Fibroblast of lung (primary cell): ENCODE measurements around the gene SHC1. TPM values are rescaled to one million over a fixed set of nuclear protein-coding genes. Genes with fewer than 3 reads are reported as not detected.

Source experiments
- DNase-seq, 2 donors: peaks; one replicate each; pipeline versions ENCODE4 v3.0.0 to v3.0.0-alpha.2; 2010; ENCODE audit warnings: low read depth in 2 of 2
- H2AFZ ChIP-seq: 2 replicates; pipeline ENCODE4 v1.5.1; 2012; ENCODE audit warnings: low read length, control low read depth, inconsistent platforms
- H3K27ac ChIP-seq: 2 replicates; pipeline ENCODE4 v1.5.1; 2011; ENCODE audit warnings: low read length, control low read depth; ENCODE audit not compliant: insufficient read depth
- H3K27me3 ChIP-seq: 2 replicates; pipeline ENCODE4 v1.5.1; 2011; ENCODE audit warnings: mild to moderate bottlenecking, low read length; ENCODE audit not compliant: control insufficient read depth, insufficient read depth
- H3K36me3 ChIP-seq: 2 replicates; pipeline ENCODE4 v1.5.1; 2011; ENCODE audit warnings: low read length; ENCODE audit not compliant: control insufficient read depth, insufficient read depth
- H3K4me1 ChIP-seq: 2 replicates; pipeline ENCODE4 v1.5.1; 2011; ENCODE audit warnings: low read length; ENCODE audit not compliant: control insufficient read depth, insufficient read depth; ENCODE audit errors: extremely low read depth
- H3K4me2 ChIP-seq: 2 replicates; pipeline ENCODE4 v1.5.1; 2011; ENCODE audit warnings: low read length, control low read depth; ENCODE audit not compliant: insufficient read depth; ENCODE audit errors: extremely low read depth
- H3K4me3 ChIP-seq, 4 experiments: fragments of 200-600 bp in 1 of 4; sonication (generic) in 1 of 4; replicated peaks in 1 of 4; 2 replicates each; pipeline ENCODE4 v1.5.1; 2011 to 2016; ENCODE audit warnings: low read length in 4 of 4, low read depth in 3 of 4, mild to moderate bottlenecking in 3 of 4, control low read depth in 2 of 4, inconsistent platforms in 1 of 4, mixed read lengths in 1 of 4; ENCODE audit not compliant: insufficient read depth in 1 of 4; ENCODE audit errors: control extremely low read depth in 1 of 4
- H3K79me2 ChIP-seq: 2 replicates; pipeline ENCODE4 v1.5.1; 2012; ENCODE audit warnings: mild to moderate bottlenecking, low read length, inconsistent platforms; ENCODE audit not compliant: control insufficient read depth, insufficient read depth
- H3K9ac ChIP-seq: 2 replicates; pipeline ENCODE4 v1.5.1; 2011; ENCODE audit warnings: mild to moderate bottlenecking, low read length, control low read depth; ENCODE audit not compliant: insufficient read depth
- H3K9me3 ChIP-seq: 2 replicates; pipeline ENCODE4 v1.5.1; 2012; ENCODE audit warnings: low read depth, low read length; ENCODE audit not compliant: control insufficient read depth, insufficient read depth
- H4K20me1 ChIP-seq: 2 replicates; pipeline ENCODE4 v1.5.1; 2011; ENCODE audit warnings: low read length; ENCODE audit not compliant: control insufficient read depth, insufficient read depth; ENCODE audit errors: extremely low read depth
- CTCF ChIP-seq, 2 donors: IDR thresholded peaks in 1 of 2; conservative IDR thresholded peaks in 1 of 2; 1 replicate in 1 of 2; 2 replicates in 1 of 2; pipeline ENCODE4 v1.5.1; 2011 to 2012; ENCODE audit warnings: low read length in 2 of 2, control low read depth in 1 of 2, inconsistent platforms in 1 of 2, low read depth in 1 of 2, mild to moderate bottlenecking in 1 of 2
- EZH2 ChIP-seq: IDR thresholded peaks from 2 replicates; pipeline ENCODE4 v1.5.1; 2012; ENCODE audit warnings: low read length, control low read depth, mild to moderate bottlenecking; ENCODE audit errors: missing control alignments
- polyA plus RNA-seq, 2 donors: library from polyadenylated mRNA; depleted of rRNA in 1 of 2; stranded (reverse) in 1 of 2; unstranded in 1 of 2; fragments of >200 nt; gene quantifications; 2 replicates each; pipeline ENCODE4 v1.2.1, GENCODE V29; 2011 to 2012; ENCODE audit warnings: missing spikeins in 1 of 2
- total RNA-seq: library from RNA; depleted of rRNA; stranded (reverse); fragments of >200 nt; gene quantifications from 2 replicates; pipeline ENCODE4 v1.2.1, GENCODE V29; 2014

The SHC1 gene
- total and polyA plus RNA-seq, 2 donors (not counting 1 experiment from before 2014, with no cell fraction given), result 245 to 277 TPM

GRCh38 chr1:155000726-155001424, 30.3 kb upstream of the SHC1 start:
- Histone ChIP-seq H4K20me1 (no peaks in the 10 kb centered on the region), H3K4me1 (peaks cover 26% of the 10 kb centered on the region), H3K27ac (peak overlapping the region; percentile 80), H3K9ac (peak overlapping the region; percentile 71), H3K36me3 (no peaks in the 10 kb centered on the region), H3K79me2 (peaks cover 13% of the 10 kb centered on the region), H3K4me2 (peak overlapping the region; percentile 91), H2AFZ (peak overlapping the region; percentile 49), H3K27me3 (no peaks in the 10 kb centered on the region), H3K4me3 (peak overlapping the region; percentile 57 to 86 (median 72)), H3K9me3 (no peaks in the 10 kb centered on the region)
- peak; percentile 88 to 92 for DNase-seq
- TF ChIP-seq CTCF (conservative IDR thresholded peaks at IDR 0.05 in 1 of 2, IDR thresholded peaks at IDR 0.05 in 1 of 2; ENCODE audit: low read depth in 1 of 2, low read length in 2 of 2) (no peak), EZH2 (no peak)

GRCh38 chr1:155000411-155000725, 29.8 kb upstream of the SHC1 start:
- peak overlapping the region; percentile 23 for H3K9ac ChIP-seq
- no peaks in the 10 kb centered on the region for H3K9me3 ChIP-seq
- H3K4me1 ChIP-seq, result peaks cover 24% of the 10 kb centered on the region
- H2AFZ ChIP-seq, result no peak overlapping the region
- TF ChIP-seq CTCF (conservative IDR thresholded peaks at IDR 0.05 in 1 of 2, IDR thresholded peaks at IDR 0.05 in 1 of 2; ENCODE audit: low read depth in 1 of 2, low read length in 2 of 2) (no peak), EZH2 (no peak)
- peaks cover 13% of the 10 kb centered on the region for H3K79me2 ChIP-seq
- H3K36me3 ChIP-seq, result no peaks in the 10 kb centered on the region
- H4K20me1 ChIP-seq, result no peaks in the 10 kb centered on the region
- H3K4me3 ChIP-seq, result peak overlapping the region; percentile 18 to 86 (median 70)
- H3K4me2 ChIP-seq, result peak overlapping the region; percentile 91
- H3K27ac ChIP-seq, result peak overlapping the region; percentile 80
- DNase-seq, result peak in 1 of 2 donors; percentile 10
- no peaks in the 10 kb centered on the region for H3K27me3 ChIP-seq

GRCh38 chr1:154999571-155000410, 29.2 kb upstream of the SHC1 start:
- DNase-seq, result peak in 1 of 2 donors; percentile 11
- Histone ChIP-seq H2AFZ (peak overlapping the region; percentile 13), H3K4me1 (peaks cover 22% of the 10 kb centered on the region), H3K36me3 (no peaks in the 10 kb centered on the region), H3K4me2 (peak overlapping the region; percentile 80), H3K9ac (peak overlapping the region; percentile 23), H3K79me2 (peaks cover 13% of the 10 kb centered on the region), H3K9me3 (no peaks in the 10 kb centered on the region), H3K27me3 (no peaks in the 10 kb centered on the region), H4K20me1 (no peaks in the 10 kb centered on the region), H3K27ac (peak overlapping the region; percentile 47), H3K4me3 (peak overlapping the region; percentile 18 to 86 (median 64))
- no peak for TF ChIP-seq CTCF (conservative IDR thresholded peaks at IDR 0.05 in 1 of 2, IDR thresholded peaks at IDR 0.05 in 1 of 2; ENCODE audit: low read depth in 1 of 2, low read length in 2 of 2)
- no peak for TF ChIP-seq EZH2
